Measurements from ENCODE around the gene ZFYVE28. TPM values are rescaled to one million over a fixed set of nuclear protein-coding genes. Genes with fewer than 3 reads are reported as not detected.

Gene ZFYVE28
- total and polyA plus RNA-seq, 10 of the 15 experiments (the other 5 are each of a cell fraction or from before 2014, with no cell fraction given), result 0.06 to 1.9 (median 0.22) TPM; not detected in 1

GRCh38 chr4:2248044-2248780 is 170.2 kb downstream of the ZFYVE28 start:
- Histone ChIP-seq H2AFZ (ENCODE audit: control insufficient read depth, low read depth, low read length) (no peak overlapping the region), H4K20me1 (ENCODE audit: control insufficient read depth, insufficient read depth) (no peaks in the 10 kb centered on the region), H3K36me3 (ENCODE audit: control insufficient read depth in 2 of 2, insufficient read depth in 2 of 2, low read length in 1 of 2) (no peaks in the 10 kb centered on the region), H3K4me2 (ENCODE audit: control insufficient read depth, insufficient read depth) (no peak overlapping the region), H3K9ac (ENCODE audit: control insufficient read depth, insufficient read depth, low read length) (no peak overlapping the region), H3K4me3 (no peak overlapping the region), H3K4me1 (ENCODE audit: control insufficient read depth, insufficient read depth, low read length) (peaks cover 6% of the 10 kb centered on the region; the same call in 1 of the 2 replicates), H3K27ac (ENCODE audit: control insufficient read depth, insufficient read depth) (no peak overlapping the region), H3K27me3 (replicated peaks in 1 of 2; ENCODE audit: control insufficient read depth in 2 of 2, insufficient read depth in 2 of 2, low read length in 1 of 2) (no peaks in the 10 kb centered on the region), H3K79me2 (ENCODE audit: control insufficient read depth, insufficient read depth, low read length) (no peaks in the 10 kb centered on the region), H3K9me3 (replicated peaks; ENCODE audit: control insufficient read depth, insufficient read depth, low read length) (no peaks in the 10 kb centered on the region)
- no TSS peak for BruUV-seq (replicated peaks)
- ATAC-seq, result no peak; the same call in 2 of the 3 replicates
- intact Hi-C loops (cut with micrococcal nuclease; ENCODE audit: unreplicated experiment) (no loop called here), in situ Hi-C loops (cut with MboI) (no loop called here)
- WGBS (ENCODE audit: insufficient coverage, insufficient replicate concordance, low lambda C conversion rate, missing lambda C conversion rate), result 79% methylated on average over 18 of the region's 21 CpGs
- no peak for TF ChIP-seq CHD1 (IDR thresholded peaks at IDR 0.05; ENCODE audit: low read depth, low read length)
- TF ChIP-seq ZSCAN29 (IDR thresholded peaks at IDR 0.05), result no peak
- no peak for TF ChIP-seq USF1 (IDR thresholded peaks at IDR 0.05; ENCODE audit: borderline replicate concordance, extremely low read length, insufficient read depth, low read depth, low read length)
- 0 out of 2 replicates have a peak, but pooled peaks have one; percentile 4 for TF ChIP-seq POLR2A (IDR thresholded peaks at IDR 0.05; ENCODE audit: low read depth, low read length)
- no peak for TF ChIP-seq NR2F1 (conservative IDR thresholded peaks at IDR 0.05)
- TF ChIP-seq, protein P1, sequence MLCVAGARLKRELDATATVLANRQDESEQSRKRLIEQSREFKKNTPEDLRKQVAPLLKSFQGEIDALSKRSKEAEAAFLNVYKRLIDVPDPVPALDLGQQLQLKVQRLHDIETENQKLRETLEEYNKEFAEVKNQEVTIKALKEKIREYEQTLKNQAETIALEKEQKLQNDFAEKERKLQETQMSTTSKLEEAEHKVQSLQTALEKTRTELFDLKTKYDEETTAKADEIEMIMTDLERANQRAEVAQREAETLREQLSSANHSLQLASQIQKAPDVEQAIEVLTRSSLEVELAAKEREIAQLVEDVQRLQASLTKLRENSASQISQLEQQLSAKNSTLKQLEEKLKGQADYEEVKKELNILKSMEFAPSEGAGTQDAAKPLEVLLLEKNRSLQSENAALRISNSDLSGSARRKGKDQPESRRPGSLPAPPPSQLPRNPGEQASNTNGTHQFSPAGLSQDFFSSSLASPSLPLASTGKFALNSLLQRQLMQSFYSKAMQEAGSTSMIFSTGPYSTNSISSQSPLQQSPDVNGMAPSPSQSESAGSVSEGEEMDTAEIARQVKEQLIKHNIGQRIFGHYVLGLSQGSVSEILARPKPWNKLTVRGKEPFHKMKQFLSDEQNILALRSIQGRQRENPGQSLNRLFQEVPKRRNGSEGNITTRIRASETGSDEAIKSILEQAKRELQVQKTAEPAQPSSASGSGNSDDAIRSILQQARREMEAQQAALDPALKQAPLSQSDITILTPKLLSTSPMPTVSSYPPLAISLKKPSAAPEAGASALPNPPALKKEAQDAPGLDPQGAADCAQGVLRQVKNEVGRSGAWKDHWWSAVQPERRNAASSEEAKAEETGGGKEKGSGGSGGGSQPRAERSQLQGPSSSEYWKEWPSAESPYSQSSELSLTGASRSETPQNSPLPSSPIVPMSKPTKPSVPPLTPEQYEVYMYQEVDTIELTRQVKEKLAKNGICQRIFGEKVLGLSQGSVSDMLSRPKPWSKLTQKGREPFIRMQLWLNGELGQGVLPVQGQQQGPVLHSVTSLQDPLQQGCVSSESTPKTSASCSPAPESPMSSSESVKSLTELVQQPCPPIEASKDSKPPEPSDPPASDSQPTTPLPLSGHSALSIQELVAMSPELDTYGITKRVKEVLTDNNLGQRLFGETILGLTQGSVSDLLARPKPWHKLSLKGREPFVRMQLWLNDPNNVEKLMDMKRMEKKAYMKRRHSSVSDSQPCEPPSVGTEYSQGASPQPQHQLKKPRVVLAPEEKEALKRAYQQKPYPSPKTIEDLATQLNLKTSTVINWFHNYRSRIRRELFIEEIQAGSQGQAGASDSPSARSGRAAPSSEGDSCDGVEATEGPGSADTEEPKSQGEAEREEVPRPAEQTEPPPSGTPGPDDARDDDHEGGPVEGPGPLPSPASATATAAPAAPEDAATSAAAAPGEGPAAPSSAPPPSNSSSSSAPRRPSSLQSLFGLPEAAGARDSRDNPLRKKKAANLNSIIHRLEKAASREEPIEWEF (IDR thresholded peaks at IDR 0.05; ENCODE audit: insufficient replicate concordance, low read depth, low read length), result no peak
- no peak for TF ChIP-seq POU2F2 (IDR thresholded peaks at IDR 0.05; ENCODE audit: borderline replicate concordance, low read depth, low read length)
- no peak for TF ChIP-seq ZBTB4 (CRISPR knock-in tag; IDR thresholded peaks at IDR 0.05)
- CTCF ChIA-PET, result no interaction called here
- no peak for DNase-seq (ENCODE audit: low read depth, low spot score)
- SMC1A ChIA-PET (ENCODE audit: uncharacterized antibody, unreplicated experiment), result no interaction called here
- no peak for FAIRE-seq
- POLR2A ChIA-PET, result no interaction called here
- RAD21 ChIA-PET (ENCODE audit: unreplicated experiment), result no interaction called here

Data from GM12878 (cell line).